Epithelial cell of proximal tubule (primary cell): ENCODE measurements around the gene SLC16A5. TPM values are rescaled to one million over a fixed set of nuclear protein-coding genes. Genes with fewer than 3 reads are reported as not detected.
"Not testable (repeated sequence)": the region's sequence is repeated elsewhere in the genome, so short reads cannot be mapped to it uniquely, and the experiment has no call there.

Experiments
- DNase-seq: peaks from one replicate; pipeline ENCODE4 v3.0.0-alpha.2; 2011; ENCODE audit warnings: low read depth
- H3K4me3 ChIP-seq: 2 replicates; pipeline ENCODE4 v1.5.1; 2011; ENCODE audit warnings: low read depth, mild to moderate bottlenecking, low read length
- total RNA-seq: library from RNA; depleted of rRNA; stranded (reverse); fragments of >200 nt; gene quantifications from 2 replicates; pipeline ENCODE4 v1.2.3, GENCODE V29; 2015
- TF ChIP-seq, protein P1 (sequence below): conservative IDR thresholded peaks from 2 replicates; pipeline ENCODE4 v1.5.1; 2012; ENCODE audit warnings: low read depth, mild to moderate bottlenecking, low read length

The SLC16A5 gene
- total RNA-seq, 1 donor from 2014 or later = 15.9 TPM

DNA sequence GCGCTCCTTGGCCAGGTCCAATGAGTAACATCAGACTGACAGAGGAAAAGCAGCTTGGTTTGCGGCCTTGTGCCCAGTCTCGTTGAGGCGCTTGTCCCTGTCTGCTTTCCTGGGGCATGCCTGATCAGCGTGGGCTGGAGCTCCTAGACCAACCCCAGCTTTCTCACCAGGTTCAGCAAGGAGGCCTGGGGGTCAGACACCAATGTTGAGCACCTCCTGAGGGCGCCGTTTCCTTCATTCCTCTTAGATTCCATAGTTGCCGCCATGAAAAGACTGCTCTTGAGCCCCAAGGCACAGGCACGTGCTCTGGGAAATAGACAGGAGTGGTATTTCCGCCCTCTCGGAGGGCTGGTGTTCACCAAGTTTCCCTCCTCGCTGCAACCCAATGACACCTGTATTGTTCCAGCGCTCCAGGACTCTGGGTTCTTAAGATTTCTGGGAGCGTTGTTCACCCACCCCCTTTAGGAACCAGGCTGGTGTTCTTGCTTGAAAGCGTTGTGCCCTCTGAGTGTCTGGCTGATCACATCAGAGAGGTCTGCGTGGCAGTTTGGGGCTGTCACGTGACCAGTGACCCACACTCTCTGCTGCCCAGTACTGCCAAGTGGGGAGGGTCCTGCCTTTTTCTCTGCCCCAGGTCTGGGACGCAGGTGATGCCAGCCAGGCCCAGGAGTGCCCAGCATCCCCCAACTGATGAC lies 22.7 kb upstream of the SLC16A5 start:
- TF ChIP-seq, protein P1, sequence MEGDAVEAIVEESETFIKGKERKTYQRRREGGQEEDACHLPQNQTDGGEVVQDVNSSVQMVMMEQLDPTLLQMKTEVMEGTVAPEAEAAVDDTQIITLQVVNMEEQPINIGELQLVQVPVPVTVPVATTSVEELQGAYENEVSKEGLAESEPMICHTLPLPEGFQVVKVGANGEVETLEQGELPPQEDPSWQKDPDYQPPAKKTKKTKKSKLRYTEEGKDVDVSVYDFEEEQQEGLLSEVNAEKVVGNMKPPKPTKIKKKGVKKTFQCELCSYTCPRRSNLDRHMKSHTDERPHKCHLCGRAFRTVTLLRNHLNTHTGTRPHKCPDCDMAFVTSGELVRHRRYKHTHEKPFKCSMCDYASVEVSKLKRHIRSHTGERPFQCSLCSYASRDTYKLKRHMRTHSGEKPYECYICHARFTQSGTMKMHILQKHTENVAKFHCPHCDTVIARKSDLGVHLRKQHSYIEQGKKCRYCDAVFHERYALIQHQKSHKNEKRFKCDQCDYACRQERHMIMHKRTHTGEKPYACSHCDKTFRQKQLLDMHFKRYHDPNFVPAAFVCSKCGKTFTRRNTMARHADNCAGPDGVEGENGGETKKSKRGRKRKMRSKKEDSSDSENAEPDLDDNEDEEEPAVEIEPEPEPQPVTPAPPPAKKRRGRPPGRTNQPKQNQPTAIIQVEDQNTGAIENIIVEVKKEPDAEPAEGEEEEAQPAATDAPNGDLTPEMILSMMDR = no peak
- no peak overlapping the region for H3K4me3 ChIP-seq
- no peak for DNase-seq

DNA sequence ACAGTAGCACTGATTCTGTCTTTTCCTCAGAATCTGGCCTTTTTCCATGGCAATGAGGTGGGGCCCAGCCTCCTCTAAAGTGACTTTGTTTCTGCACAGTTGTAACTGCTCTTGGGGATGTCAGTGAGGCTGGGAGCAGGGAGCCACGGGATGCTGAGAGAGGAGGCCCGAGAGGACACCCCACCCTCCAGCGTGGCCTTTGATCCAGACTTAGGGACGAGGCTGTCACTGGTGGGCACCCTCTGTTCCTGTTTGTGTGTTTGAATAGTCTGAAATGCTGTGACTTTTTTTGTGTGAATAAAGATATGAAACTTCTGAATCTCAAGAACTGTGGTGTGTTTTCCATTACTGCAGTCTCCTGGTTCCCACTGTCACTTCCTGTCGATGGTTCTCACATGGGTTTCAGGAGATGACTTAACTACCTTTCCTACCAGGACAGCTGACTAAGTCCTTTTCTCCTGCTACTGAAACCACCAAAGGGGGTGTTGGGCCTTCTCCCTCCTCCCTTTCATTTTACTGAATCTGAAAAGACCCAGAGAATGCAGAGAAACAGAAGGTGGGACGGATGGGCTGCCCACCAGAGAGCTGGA lies 22.1 kb upstream of the SLC16A5 start:
- TF ChIP-seq, protein P1 = no peak
- DNase-seq = no peak
- no peak overlapping the region for H3K4me3 ChIP-seq

DNA sequence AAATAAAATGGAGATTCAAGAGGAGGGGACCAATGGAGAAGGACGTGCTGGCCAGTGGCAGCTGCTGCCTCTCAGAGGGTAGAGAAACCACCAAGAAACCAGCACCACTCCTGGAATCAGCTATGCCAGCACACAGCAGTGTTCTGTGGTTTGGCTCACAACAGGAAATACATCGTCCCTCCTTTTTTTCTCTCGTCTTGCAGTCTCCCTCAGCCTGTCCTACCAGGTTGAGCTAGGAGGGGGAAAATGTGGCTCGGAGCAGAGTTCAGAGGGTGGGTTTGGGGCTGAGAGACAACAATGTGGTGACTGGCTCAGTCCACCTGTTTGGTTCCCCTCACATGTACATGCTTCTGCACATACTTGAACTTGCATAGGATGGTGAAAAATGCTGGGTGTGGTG lies 19.9 kb upstream of the SLC16A5 start:
- no peak overlapping the region for H3K4me3 ChIP-seq
- DNase-seq = no peak
- TF ChIP-seq, protein P1 = no peak

DNA sequence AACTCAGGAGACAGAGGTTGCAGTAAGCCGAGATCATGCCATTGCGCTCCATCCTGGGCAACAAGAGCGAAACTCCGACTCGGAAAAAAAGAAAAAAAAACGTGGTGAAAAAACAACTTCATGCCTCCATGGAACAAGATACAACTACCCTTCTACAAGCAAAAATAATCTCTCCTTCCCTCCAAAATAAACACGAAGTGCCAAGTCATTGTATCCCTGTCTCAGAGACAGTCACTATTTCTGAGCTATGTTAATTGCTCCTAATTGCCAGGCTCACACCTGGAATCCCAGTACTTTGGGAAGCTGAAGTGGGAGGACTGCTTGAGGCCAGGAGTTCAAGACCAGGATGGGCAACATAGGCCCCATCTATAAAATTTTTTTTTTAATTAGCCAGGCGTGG lies 19.0 kb upstream of the SLC16A5 start:
- TF ChIP-seq, protein P1 = no peak
- H3K4me3 ChIP-seq = no peak overlapping the region
- DNase-seq = no peak

DNA sequence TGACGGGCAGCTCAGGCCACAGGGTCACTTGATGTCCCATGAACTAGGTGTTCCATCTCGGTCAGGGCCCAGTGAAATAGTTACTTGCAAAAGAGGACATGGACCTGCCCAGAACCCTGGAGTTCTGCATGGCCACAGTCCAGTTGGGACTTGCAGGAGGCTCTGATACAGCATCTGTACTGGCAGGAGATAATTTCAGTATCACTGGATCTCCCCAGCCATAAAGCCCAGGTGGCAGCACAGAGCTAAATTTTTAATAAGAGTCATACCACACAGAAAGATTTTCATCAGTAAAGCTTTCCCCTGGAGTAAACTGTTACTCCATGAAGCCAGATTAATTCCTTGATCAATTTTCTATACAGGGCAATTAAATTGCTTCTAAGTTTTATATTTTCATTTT lies 18.0 kb upstream of the SLC16A5 start:
- no peak for DNase-seq
- TF ChIP-seq, protein P1 = peak; percentile 59
- no peak overlapping the region for H3K4me3 ChIP-seq

DNA sequence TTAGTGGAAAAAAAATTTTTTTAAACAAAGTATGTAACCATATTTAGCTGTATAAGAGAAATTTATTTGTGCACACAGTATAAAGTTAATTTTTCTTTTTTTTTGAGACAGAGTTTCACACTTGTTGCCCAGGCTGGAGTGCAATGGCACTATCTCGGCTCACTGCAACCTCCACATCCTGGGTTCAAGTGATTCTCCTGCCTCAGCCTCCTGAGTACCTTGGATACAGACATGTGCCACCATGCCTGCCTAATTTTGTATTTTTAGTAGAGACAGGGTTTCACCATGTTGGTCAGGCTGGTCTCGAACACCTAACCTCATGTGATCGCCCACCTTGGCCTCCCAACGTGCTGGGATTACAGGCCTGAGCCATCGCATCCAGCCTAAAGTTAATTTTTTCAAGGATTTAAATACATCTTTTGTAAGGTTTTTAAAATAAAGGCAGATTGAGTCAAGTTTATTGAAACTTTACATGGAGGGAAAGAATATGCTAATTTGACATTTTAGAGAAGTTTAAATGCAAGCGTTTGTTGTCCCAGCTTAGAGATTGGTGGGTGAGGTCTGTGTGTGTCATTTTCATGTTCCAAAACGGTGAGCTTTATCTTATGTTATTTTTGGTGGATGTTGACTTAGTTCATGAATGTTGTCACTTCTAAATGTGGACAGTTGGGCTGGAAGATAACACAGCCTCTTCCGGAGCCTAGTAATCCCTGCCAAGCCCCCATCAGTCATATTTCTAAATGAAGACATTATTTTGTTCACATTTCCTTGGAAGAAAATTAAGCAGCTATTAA lies 16.1 kb upstream of the SLC16A5 start:
- H3K4me3 ChIP-seq, DNase-seq: not testable (repeated sequence)

DNA sequence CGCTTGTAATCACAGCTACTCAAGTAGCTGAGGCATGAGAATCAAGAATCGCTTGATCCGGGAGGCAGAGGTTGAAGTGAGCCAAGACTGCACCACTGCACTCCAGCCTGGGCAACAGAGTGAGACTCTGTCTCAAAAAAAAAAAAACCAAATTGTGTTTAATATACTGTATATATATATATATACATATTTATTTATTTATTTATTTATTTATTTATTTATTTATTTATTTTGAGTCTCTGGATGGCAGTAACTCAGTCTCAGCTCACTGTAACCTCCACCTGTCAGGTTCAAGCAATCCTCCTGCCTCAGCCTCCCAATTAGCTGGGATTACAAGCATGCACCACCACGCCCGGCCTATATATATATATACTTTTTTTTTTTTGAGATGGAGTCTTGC lies 14.8 kb upstream of the SLC16A5 start:
- DNase-seq = not testable (repeated sequence)

More for the DNA sequence above, 14.8 kb upstream of the SLC16A5 start:
- H3K4me3 ChIP-seq = not testable (repeated sequence)
